CD4-positive, alpha-beta T cell treated with Interferon gamma for 1 hour (primary cell): Measurements from ENCODE around the gene SDK2.

Experiments used
- DNase-seq: peaks from one replicate; pipeline ENCODE4 v3.0.0-alpha.2; 2020

SDK2 gene

DNA sequence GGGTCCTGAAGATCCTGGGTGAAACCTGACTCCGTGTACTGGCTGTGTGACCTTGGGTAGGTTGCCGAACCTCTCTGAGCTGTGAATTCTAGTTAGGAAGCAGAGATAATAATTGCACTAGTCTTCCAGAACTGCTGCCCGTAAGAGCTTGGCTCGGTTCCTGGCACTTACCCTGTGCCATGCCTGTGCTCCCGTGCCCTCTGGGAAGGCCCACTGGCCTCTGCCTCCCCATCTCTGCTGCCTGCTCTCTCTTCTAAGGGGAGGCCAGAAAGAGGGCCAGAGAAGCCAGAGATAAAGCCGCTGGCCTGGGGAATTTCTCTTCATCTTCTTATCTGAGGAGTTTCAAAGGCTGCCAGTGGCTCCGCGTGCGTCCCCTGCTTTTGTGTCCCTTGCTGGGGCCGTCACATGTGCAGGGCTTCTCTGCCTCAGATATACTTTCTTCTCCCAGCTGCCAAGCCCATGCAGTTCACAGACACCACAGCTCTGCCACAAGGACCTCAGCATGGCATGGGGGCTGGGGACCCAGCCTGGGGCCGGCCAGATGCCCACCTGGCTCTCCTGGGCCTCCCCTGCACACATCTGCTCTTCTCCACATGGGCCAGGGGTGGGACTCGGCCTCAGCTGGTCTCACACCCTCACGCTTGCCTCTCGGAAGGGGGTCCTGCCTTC is 145.2 kb downstream of the SDK2 start:
- no peak for DNase-seq

DNA sequence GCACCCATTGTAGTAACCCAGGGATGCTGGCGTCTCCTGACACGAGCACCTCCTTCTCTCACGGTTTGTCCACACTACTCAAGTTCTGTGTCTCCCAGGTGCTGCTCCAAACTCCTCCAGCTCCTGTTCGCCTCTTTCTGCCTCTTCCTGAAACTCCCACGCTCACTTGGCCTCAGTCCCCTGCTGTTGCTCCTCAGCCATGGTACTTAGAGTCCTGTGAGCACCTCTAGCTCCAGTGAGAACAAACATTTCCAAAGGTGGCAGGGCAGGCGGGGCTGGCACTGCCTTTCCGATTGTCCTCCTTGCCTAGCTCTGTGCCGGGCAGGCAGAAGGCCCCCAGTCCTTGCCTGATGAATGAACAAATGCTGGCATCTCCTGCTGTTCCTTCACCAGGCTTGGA is 146.1 kb downstream of the SDK2 start:
- no peak for DNase-seq

DNA sequence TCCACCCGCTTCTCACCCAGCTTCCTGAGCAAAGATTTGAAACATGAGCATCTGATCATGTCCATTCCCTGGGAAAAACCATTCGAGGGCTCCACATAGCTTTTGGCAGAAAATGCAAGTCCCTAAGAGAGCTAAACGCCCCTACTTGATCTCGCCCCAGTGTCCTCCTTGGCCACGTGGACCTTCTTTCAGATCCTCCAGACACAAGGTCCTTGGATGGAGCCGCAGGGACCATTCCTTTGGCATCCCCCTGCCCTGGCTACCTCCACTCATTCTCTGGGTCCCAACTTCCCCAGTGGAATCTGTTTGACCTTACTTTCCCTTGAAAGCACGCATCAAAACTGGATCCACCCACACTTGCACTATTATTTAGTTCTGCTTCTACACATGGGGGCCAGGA is 146.5 kb downstream of the SDK2 start:
- DNase-seq, result no peak

DNA sequence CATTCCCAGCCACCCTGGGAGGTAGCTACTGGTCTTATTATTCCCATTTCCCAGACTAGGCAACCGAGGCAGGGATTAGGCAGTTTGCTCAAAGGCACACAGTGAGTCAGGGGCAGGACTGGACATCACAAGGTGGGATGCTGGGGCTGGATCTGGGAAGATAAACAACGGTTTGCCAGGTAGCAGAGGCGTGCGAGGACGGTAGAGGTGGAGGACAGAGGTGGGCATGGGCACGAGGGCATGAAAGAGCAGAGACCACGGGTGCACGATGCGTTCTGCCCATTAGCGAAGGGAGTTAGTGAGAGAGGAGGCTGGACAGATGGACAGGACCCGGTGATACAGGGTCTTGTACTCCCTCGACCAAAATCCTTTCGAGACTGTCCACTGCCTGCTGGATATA is 148.0 kb downstream of the SDK2 start:
- no peak for DNase-seq

DNA sequence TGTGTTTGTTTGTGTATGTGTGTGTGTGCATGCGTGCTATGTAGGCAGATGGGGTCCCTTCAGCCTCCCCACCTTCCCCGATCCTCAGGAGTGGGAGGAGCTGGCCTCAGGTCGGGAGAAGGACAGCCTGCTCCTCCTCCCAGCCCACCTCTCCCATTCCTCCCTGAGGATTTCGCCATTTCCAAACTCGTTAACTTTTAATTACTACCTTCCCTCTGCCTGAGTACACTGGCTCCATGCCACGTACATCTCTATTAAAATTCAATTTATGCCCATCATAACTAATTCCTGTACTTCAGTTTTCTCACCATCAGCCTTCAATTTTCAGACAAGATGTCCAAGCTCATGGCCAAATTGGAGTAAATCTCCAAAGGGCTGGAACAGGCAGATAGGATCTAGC is 148.6 kb downstream of the SDK2 start:
- DNase-seq, result no peak

DNA sequence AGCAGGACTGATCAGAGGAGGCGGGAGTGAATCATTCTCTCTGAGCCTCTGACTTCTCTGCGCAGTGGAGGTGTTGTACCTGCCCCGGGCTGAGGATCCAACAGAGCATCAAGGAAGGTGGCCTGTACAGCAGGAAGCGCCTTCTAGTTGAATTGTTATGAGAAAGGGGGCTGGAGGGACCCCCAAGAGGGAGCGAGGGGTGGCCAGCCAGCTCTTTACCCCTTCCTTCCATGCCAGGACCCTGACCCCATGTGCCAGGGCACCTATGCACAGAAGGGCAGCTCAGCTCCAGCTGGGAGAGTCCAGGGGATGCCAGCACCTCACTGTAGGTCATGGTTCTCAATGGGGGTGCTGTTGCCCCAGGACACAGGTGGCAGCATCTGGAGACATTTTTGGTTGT is 149.3 kb downstream of the SDK2 start:
- DNase-seq, result no peak

DNA sequence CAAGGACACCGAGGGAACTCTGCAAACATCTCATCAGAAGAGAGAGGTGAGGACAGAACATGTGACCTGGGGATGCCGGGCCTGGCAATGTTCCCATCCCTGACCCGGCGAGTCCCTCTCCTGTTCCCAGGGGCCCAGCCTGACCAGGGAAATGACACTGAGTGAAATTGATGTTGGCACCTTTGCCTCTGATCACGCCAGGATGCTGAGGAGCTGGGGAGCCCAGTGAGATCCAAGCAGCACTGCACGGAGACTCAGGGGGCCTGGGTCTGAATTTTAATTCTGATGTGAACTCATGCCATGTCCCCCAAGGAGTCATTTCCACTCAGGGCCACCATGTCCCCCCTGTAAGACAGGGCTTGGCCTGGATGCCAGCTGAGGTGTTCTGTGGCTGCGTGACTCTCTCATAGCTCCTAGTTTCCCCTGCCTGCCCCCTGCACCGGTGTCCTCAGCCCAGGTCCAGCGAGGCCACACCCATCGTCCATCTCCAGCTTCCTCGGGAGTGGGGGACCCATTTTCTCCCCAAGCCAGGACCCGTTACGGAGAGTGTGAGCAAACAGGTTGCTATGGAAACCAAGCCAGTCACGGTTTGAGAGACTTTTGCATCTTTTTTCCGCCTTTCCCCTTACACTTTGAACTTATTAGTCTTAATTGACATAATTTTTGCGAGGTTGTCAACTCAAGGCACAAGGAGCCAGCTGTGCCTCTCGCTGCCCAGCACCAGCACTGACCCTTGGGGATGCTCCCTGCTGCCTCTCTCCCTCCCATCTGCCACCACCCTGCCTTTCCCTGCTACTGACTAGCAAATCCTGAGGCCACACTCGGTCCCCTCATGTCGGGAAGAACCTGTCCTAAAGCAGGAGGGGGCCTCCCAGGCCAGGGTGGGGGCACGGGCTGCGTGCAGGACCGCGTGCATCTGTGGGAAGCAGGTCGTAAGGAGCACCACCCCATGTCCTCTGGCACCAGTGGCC is 150.0 kb downstream of the SDK2 start:
- no peak for DNase-seq

DNA sequence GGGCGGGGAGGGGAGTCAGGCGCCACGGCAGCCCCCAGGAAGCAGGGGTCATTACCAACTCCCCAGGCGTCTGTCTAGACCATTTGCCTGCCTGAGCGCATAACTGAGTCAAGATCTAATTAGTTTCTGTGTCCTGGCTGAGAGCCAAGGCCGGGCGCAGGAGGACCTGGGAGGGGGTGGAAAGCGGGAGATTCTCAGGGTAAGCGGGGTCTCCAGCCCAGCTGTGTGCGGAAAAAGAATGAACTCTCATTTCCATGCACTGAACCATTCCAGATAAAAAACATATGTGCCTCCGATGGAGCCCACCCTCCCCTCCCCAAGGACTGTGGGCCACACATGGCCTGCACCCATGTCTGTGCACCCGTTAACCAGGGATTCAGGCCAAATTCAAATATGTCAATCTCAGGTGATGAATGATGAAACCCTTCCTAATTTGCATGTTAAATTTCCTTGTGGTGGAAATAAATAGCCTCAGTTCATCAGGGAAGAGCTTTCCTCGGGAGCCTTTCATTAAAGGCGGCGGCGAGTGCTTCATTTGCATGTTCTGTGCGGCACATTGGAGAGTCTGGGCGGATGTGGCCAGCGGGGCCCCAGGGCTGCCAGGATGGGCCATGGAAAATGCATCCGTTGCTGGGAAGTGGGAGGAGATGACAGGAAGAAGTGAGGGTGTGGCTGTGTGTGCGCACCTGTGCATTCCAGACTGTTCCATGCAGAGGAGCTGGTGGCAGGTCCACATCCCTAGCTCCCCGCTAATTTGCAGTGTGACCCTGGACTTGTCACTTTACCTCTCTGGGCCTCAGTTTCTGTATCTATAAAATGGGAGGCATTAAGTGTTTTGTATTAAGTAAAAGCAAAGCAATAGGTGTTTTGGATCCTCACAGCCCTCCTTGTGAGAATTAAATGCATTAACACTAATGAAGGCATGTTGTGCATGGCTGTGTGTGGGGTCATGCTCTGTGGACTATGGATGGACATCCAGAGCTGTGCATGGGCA is 151.1 kb downstream of the SDK2 start:
- DNase-seq, result no peak

DNA sequence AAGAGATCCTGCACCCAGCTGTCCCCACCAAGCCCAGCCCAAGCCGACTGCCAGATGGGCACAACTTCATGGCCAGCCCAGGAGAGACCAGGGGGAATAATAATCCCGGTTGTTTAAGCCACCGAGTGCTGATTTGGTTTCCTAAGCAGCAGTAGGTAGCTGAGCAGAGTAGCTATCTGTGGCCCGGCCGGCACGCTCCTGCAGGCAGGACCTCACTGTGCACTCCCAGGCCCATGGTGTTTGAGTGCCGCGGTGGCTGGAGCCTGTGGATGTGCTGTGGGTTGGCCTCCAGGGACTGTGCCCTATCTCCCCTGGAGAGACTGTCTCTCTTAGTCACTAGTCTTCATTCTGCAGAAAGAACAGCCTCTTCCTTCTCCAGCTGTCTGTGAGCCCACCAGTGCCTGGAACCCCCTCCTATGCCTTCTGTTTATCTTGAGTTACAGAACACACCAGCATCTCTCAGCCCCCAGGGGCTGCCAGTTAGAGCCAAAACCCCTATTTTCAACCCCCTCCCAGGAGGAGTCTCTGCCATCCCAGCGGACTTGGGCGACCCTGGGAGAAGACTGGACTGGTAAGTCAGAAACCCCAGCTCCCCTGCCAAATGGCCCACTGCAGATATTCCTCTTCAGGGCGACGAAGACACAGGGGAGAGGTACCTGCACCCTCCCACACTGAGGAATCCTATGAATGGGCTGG is 152.0 kb downstream of the SDK2 start:
- no peak for DNase-seq

DNA sequence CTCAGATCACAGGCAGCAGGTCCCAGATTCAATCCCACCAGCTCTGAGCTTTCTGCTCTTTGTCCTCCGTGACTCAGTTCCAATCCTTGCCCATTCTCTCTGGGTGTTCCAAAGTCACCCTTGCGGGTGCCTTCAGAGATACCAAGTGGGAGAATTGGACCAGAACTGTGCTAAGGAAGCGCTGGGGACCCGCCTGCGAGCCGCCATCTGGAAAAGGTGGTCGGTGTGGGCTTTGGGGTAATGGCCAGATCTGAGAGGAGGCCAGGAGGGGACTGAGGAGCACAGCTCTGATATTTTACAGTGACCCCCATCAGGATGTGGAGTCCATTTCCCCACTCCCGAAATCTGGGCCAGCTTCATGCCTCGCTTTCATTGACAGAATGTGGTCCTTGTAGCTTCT is 152.6 kb downstream of the SDK2 start:
- no peak for DNase-seq

DNA sequence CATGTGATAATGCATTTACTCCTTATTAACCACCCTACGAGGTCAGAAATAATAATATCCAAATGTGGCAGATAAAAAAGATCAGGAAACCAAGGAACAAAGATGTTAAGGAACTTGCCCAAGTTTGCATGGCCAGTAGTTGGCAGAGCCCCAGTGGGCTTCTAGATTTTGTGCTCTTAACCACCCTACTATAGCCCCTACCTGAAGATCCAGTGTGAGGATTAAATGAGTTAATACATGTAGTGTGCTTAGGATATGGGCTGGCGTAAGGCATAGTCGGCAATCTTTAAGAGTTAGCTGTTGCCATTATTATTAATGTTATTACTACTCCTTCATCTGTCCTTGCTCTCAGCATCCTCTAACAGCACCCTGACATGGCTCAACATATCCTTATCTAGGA is 153.4 kb downstream of the SDK2 start:
- no peak for DNase-seq

DNA sequence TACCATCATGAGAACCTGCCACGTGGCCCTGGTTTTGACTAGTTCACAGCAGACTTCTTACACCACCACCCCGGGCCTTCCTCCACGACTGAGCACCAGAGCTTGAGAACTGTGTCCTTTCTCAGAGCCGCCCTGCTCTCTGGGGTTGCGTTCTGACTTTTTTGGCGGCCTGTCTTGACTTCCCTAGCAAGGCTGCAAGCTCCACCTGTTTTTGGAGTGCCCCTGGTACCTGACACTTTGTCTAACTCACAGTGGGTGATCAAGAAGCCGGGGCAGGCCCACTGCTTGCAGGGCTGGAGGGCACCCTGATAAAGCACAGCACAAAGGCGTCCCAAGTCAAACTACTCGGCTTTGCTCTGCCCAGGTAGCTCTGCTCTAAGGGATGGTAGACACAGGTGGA is 154.3 kb downstream of the SDK2 start:
- DNase-seq, result no peak

DNA sequence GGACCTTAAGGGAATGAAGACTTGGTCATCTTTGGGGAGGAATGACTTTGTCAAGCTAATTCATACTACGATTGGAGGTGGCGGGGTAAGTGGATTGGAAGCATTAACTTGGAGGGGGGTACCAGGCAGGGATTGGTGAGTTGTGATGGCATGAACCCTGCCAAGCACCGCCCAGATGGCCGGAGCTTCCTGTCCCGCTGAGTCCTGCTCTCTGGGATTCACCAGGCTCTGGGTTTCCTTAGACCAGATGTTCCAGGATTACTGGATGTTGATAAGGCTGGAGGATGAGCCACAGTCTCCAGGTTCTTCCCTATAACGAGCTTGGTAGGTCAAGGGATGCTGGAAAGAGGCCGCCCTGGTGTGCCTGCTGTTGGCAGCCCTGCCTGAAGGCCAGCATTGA is 154.9 kb downstream of the SDK2 start:
- DNase-seq, result no peak

DNA sequence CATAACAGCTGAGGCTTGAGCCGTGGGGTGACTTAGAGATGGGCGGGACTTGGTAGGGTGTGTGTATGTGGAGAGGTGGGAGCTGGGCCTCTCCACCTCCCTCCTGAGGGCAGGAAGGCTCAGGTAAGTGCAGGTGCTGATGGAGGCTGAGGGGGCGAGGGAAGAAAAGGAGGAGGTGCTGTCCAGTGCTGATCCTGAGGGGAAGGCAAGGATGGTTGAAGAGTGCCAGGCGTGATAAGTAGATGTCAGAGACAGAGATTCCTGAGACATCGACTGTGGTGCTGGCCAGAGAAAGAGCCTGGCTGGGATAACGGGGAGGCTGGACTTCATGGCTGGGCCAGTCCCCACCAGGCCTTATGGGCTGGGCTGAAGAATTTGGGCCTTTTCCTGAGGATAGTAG is 159.1 kb downstream of the SDK2 start:
- no peak for DNase-seq

DNA sequence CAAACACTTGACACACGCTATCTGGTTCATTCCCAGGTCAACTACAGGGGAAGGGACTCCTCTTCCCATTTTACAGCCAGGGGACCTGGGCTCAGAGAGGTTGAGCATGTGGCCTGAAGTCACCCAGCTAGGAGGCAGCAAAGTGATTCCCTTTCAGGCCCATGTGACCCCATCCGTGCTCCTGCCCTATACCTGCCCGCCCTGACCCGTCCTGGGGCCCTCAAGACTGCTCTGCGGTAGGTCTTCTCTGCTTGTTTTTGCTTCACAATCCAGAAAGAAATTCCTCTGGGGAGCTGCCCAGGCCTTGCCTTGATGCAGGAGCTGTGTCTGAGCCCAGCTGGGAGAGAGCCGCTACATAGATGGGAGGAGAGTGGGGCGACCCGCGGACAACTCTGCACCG is 161.4 kb downstream of the SDK2 start:
- DNase-seq, result no peak

DNA sequence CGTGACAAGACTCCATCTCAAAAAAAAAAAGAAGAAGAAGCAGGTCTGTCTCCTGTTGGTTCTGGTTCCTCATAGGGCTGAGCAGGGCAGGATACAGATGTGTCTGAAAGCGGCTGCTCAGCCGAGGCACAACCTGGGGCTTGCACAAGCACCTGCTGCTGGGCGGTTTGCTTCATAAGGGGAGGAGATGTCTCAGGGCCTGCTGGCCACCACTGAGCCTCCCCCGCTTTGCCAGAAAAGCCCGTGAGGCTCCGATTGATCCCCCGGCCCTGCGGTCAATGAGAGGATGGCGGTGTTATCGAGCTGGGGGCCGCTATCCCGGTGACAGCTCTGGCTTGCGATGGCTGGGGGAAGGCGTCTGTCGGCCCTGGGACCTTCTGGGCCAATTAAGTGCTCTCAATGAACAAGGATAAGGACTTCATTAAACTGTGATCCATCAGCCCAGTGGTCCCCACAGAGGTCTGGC is 162.0 kb downstream of the SDK2 start:
- DNase-seq, result no peak

DNA sequence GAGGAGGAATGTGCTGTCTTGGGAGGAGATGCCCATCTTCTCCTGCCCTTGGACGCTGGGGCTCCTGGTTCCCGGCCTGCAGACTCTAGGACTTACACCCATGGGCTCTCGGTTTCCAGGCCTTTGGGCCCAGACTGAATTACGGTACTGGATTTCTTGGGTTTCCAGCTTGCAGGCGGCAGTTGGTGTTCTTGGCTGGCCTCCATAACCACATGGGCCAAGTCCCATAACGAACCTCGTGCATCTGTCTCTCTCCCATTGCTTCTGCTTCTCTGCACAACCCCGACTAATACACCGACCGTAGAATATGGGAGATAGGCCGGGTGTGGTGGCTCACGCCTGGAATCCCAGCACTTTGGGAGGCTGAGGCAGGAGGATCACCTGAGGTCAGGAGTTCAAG is 162.6 kb downstream of the SDK2 start:
- no peak for DNase-seq

DNA sequence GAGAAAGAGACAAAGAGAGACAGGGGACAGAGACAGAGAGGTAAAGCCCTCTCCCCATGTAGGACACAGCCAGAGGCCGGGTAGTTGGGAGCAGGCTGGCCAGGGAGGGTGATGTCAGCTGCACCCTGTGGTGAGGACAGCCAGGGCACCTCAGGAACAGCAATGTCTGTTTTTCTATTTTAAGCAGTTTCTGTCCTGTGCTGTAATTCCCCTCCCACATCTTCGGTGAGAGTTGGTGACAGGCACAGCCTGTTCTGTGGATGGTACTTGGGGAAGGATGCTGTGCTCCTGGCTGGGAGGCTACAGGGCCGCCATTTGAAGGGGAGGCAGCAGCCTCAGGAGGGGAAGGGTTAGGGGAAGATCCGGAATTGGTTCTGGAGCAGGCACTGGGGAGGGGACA is 163.5 kb downstream of the SDK2 start:
- DNase-seq, result no peak

DNA sequence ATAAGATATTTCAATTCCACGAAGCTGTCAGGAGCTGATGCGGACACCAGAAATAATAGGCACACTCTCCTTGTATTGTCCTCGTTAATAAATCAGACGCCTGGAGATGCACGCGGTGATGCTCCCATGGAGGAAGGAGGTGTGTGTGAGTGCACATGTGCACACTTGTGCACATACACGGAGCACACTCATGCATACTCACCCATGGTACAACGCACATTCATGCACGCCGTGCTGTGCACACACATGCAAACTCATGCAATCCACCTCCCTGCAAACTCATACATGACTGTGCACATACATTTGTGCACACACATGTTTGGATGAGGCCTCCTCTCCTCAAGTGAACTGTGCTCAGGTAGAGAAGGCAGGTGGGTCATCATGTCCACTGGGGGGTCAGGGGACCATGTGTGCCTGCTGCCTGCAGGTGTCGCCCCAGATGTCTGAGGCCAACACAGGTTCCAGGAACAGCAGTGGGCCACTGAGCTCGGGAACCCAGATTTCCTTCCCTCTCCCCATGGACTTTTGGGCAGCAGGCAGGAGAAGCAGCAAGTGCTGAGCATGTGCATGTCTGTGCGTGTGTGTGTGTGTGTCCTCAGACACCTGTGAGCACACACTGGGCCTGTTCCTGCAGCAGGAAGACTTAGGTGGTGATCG is 165.3 kb downstream of the SDK2 start:
- no peak for DNase-seq

DNA sequence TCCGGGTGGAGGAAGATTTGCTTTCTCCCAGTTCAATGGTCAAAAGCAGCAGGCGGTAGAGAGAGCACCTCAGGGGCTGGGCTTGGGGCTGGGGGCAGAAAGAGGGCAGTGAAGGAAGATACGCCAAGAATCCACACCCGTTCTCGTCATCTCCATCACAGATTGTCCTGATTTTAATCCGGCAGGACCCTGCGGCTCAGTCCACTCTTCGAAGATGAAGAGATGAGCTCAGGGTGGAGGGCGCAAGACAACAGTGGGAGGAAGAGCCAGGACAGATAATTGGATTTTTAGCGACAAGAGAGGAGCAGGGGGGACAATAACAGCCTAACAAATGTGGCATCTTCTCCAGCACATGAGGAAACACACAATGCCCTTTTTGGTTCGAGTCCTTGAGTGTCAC is 165.9 kb downstream of the SDK2 start:
- no peak for DNase-seq

DNA sequence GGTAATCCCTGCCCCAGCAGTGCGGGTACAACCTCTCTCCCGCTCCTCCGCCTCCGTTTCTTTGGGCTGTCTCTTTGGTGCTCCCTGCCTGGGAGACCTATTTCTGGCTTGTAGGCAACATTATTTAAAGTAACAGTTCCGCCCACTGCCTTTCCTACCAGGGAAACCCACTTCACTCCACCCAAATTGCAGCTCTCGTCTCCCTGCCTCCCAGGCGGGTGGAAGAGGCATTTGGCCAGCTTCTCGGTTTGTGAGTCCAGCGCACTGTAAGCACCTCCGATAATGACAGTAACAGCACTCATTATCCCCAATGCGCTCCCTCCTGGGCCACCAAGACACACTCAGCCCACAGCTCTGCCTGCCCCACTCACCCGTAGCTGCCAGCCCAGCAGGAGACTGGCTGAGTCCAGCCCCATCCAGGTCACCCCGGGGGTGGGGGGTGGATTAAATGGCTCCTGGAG is 167.3 kb downstream of the SDK2 start:
- DNase-seq, result no peak
